GM18858 (cell line): ENCODE results near the gene MORC4.

Experiments
- ATAC-seq: cut with Tn5 transposase; IDR thresholded peaks from one replicate; pipeline ENCODE4 v1.9.1; 2021; ENCODE audit not compliant: unreplicated experiment

The MORC4 gene

GRCh38 chrX:106954041-106954440 is 46.0 kb downstream of the MORC4 start:
- ATAC-seq: peak; percentile 49

- ATAC-seq: no peak
These were observed 47.0 kb downstream of the MORC4 start for GRCh38 chrX:106952988-106953387.

GRCh38 chrX:106952538-106952937 is 47.5 kb downstream of the MORC4 start:
- ATAC-seq: no peak

- no peak for ATAC-seq
These were observed 47.9 kb downstream of the MORC4 start for GRCh38 chrX:106952089-106952488.

GRCh38 chrX:106951230-106951629 is 48.8 kb downstream of the MORC4 start:
- ATAC-seq: no peak

- no peak for ATAC-seq
These were observed 49.6 kb downstream of the MORC4 start for GRCh38 chrX:106950381-106950780.

- ATAC-seq: no peak
These were observed 50.6 kb downstream of the MORC4 start for GRCh38 chrX:106949366-106949765.

GRCh38 chrX:106948641-106949040 is 51.4 kb downstream of the MORC4 start:
- ATAC-seq: no peak

GRCh38 chrX:106946464-106946863 is 53.5 kb downstream of the MORC4 start:
- no peak for ATAC-seq

GRCh38 chrX:106940068-106940467 is 59.9 kb downstream of the MORC4 start:
- ATAC-seq: no peak

- no peak for ATAC-seq
These were observed 60.4 kb downstream of the MORC4 start for GRCh38 chrX:106939566-106939965.

- ATAC-seq: no peak
These were observed 63.8 kb downstream of the MORC4 start for GRCh38 chrX:106936246-106936645.

GRCh38 chrX:106935175-106935574 is 64.8 kb downstream of the MORC4 start:
- no peak for ATAC-seq

- no peak for ATAC-seq
These were observed 66.5 kb downstream of the MORC4 start for GRCh38 chrX:106933538-106933961.

GRCh38 chrX:106932960-106933537 is 67.0 kb downstream of the MORC4 start:
- no peak for ATAC-seq

- ATAC-seq: no peak
These were observed 67.5 kb downstream of the MORC4 start for GRCh38 chrX:106932492-106932923.

- ATAC-seq: no peak
These were observed 68.1 kb downstream of the MORC4 start for GRCh38 chrX:106931831-106932491.

- no peak for ATAC-seq
These were observed 71.8 kb downstream of the MORC4 start for GRCh38 chrX:106928227-106928626.

GRCh38 chrX:106927700-106928099 is 72.3 kb downstream of the MORC4 start:
- ATAC-seq: no peak

GRCh38 chrX:106927023-106927422 is 73.0 kb downstream of the MORC4 start:
- ATAC-seq: no peak

GRCh38 chrX:106921637-106922036 is 78.4 kb downstream of the MORC4 start:
- no peak for ATAC-seq

- no peak for ATAC-seq
These were observed 80.0 kb downstream of the MORC4 start, which contains the start of gene CLDN2 for GRCh38 chrX:106919932-106920452. Gene CLDN2 (plus strand): TSS chrX:106920402. CDS start chrX:106928229, 7,827 bp downstream.
